Spinal cord (tissue), 10 donors: ENCODE measurements around the gene AADACL3. TPM values are rescaled to one million over a fixed set of nuclear protein-coding genes. Genes with fewer than 3 reads are reported as not detected.

Experiments used
- DNase-seq, 6 donors: peaks; one replicate each; pipeline versions ENCODE4 v3.0.0 to v3.0.0-alpha.2; 2013 to 2015; ENCODE audit warnings: low spot score in 6 of 6, low read depth in 4 of 6
- H3K27ac ChIP-seq: one replicate; pipeline ENCODE4 v1.5.1; 2013; ENCODE audit warnings: low read depth, low read length, control low read depth
- H3K27me3 ChIP-seq: one replicate; pipeline ENCODE4 v1.6.1; 2013; ENCODE audit warnings: low read length; ENCODE audit not compliant: control insufficient read depth, insufficient read depth
- H3K36me3 ChIP-seq: one replicate; pipeline ENCODE4 v1.6.1; 2013; ENCODE audit warnings: low read length; ENCODE audit not compliant: control insufficient read depth, insufficient read depth
- H3K4me1 ChIP-seq: one replicate; pipeline ENCODE4 v1.6.1; 2013; ENCODE audit warnings: low read length; ENCODE audit not compliant: control insufficient read depth, insufficient read depth
- H3K4me3 ChIP-seq: one replicate; pipeline ENCODE4 v1.5.1; 2013; ENCODE audit warnings: low read depth, low read length, control low read depth
- H3K9me3 ChIP-seq: one replicate; pipeline ENCODE4 v1.6.1; 2013; ENCODE audit warnings: low read length; ENCODE audit not compliant: control insufficient read depth, insufficient read depth
- WGBS: methylation state at CpG from one replicate; pipeline ENCODE4 v1.1.5; 2013; ENCODE audit warnings: missing lambda C conversion rate; ENCODE audit not compliant: insufficient coverage; 5-methylcytosine and 5-hydroxymethylcytosine counted together
- polyA plus RNA-seq, 2 donors: library from polyadenylated mRNA; unstranded; fragments of 120-200 nt; gene quantifications; one replicate each; pipeline ENCODE4 v1.2.1, GENCODE V29; 2013; ENCODE audit not compliant: insufficient read length in 2 of 2
- total RNA-seq, 2 donors: library from RNA; depleted of rRNA in 1 of 2; stranded (reverse); fragments of 120-200 nt in 1 of 2; fragments of >200 nt in 1 of 2; gene quantifications; one replicate each; pipeline versions ENCODE4 v1.2.3 to v1.2.4, GENCODE V29; 2013 to 2014
- donor health status: healthy.

Gene AADACL3
- total and polyA plus RNA-seq, 4 donors, result not detected

DNA sequence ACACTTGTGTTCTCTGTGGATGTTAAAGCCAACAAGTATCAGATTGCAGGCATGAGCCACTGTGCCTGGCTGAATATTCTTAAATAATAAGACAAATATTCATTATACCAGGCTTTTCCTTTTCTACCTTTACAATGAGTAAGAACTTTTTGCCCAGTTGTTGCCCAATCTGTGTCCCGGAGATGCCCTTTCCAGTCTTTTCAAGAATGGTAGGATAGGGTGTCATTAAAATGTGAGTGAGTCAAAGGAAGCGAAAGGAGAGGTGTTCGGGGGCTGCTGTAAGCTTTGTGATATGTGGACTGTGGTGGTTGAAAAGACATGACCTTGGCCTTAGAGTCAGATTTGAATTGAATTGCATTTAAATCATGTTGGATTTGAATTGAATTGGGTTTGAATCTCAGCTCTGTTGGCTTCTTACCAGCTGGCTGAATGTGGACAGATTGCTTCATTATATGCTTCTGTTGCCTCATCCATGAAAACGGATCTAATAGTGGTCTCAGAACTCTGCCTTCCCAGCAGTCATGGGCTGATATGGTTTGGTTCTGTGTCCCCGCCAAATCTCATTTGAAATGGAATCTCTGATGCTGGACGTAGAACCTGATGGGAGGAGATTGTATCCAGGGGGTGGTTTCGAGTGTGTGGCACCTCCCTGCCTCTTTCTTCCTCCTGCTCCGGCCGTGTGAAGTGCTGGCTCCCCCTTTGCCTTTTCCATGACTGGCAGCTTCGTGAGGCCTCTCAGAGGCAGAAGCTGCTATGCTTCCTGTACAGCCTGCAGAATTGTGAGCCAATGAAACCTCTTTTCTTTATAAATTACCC lies 22.7 kb upstream of the AADACL3 start:
- WGBS, result 55% methylated on average over 10 of the region's 10 CpGs
- peak in 2 of 6 donors; percentile 28 to 41 for DNase-seq
- H3K27ac ChIP-seq, result no peak overlapping the region
- no peaks in the 10 kb centered on the region for H3K27me3 ChIP-seq
- H3K4me1 ChIP-seq, result no peaks in the 10 kb centered on the region
- H3K4me3 ChIP-seq, result no peak overlapping the region
- no peaks in the 10 kb centered on the region for H3K9me3 ChIP-seq
- no peaks in the 10 kb centered on the region for H3K36me3 ChIP-seq

DNA sequence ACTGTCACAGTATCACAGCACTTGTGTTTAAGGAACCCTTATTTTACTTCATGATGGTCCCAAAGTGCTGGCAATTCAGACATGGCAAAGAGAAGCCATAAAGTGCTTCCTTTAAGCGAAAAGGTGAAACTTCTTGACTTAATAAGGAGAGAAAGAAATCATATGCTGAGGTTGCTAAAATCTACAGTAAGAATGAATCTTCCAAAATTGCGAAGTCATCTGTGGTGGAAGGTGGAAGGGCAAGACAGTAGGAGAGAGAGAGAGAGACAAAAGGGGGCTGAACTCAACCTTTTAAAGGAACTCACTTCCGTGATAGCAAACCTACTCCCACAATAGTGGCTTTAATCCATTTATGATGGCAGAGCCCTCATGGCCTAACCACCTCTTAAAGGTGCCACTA lies 19.3 kb upstream of the AADACL3 start:
- H3K36me3 ChIP-seq, result no peaks in the 10 kb centered on the region
- DNase-seq, result no peak
- no CpG with 5 or more reads among the region's 3 CpGs for WGBS
- H3K4me1 ChIP-seq, result no peaks in the 10 kb centered on the region
- no peak overlapping the region for H3K4me3 ChIP-seq
- no peak overlapping the region for H3K27ac ChIP-seq
- H3K9me3 ChIP-seq, result peaks cover 1% of the 10 kb centered on the region
- no peaks in the 10 kb centered on the region for H3K27me3 ChIP-seq

DNA sequence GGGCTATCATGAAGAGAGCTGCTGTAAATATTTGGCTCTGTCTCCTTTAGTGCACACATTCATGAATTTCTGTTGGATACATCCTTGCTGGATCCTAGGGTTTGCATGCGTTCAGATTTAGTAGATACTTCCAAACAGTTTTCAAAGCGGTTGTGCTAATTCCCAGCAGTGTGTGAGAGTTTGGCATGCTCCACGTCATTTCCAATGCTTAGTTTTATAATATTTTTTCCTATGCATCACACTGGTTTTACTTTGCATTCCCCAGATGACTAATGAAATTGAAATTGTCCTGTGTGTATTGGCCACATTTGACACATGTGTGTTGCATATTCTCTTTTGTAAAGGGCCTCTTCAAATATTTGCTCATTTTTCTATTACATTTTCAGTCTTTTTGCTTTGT lies 18.5 kb upstream of the AADACL3 start:
- H3K27me3 ChIP-seq, result no peaks in the 10 kb centered on the region
- no peaks in the 10 kb centered on the region for H3K4me1 ChIP-seq
- peaks cover 1% of the 10 kb centered on the region for H3K9me3 ChIP-seq
- WGBS, result no CpG with 5 or more reads among the region's 3 CpGs
- H3K36me3 ChIP-seq, result no peaks in the 10 kb centered on the region
- no peak overlapping the region for H3K4me3 ChIP-seq
- no peak overlapping the region for H3K27ac ChIP-seq
- peak in 1 of 6 donors; percentile 13 for DNase-seq

DNA sequence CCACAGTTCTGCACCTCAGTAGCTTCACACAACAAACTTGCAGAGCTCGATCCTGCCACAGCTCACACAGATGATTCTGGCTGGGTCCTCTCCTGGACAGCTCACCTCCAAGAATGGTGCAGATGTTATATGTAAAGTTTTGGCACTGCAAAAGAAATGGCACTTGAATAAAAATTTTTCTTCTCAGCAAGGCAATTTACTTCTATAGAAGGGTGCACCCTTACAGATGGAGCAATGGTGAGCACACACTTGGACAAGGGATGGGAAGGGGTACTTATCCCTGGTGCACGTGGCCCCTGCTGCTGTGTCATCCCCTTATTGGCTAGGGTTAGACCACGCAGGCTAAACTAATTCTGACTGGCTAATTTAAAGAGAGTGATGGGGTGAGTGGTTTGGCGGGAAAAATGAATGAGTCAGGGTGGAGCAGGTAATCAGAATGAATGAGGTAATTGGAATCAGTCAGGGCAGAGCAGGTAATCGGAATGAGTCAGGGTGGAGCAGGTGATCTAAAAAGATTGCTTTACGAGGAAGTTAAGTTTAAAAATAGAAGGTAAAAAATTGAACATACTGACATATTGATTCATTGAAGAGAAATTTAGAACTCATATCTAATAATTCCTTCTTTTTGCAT lies 12.0 kb upstream of the AADACL3 start:
- peaks cover under 1% of the 10 kb centered on the region for H3K9me3 ChIP-seq
- H3K4me1 ChIP-seq, result no peaks in the 10 kb centered on the region
- H3K4me3 ChIP-seq, result no peak overlapping the region
- no peak for DNase-seq
- H3K36me3 ChIP-seq, result no peaks in the 10 kb centered on the region
- H3K27ac ChIP-seq, result no peak overlapping the region
- H3K27me3 ChIP-seq, result no peaks in the 10 kb centered on the region
- WGBS, result 71% methylated on average over 3 of the region's 6 CpGs

DNA sequence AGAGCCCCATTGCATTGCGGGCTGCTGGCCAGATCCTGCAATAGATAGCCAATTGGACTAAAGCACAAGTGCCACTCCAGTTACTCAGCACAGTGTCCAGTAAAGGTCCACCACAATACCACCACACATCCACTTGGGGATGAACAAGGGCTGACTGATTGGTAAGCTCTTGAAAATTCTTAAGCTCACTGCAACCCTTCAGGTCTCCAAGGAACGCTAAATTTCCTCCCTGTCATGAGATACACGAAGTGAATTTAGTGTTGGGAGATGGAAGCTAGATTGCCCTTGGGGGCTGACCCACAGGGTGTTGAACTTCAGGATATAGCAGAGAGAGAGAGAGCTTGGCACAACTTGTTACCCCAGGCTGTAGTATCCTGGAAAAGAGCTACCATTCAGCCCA lies 9.8 kb upstream of the AADACL3 start:
- no peak for DNase-seq
- Histone ChIP-seq H3K36me3 (no peaks in the 10 kb centered on the region), H3K27me3 (no peaks in the 10 kb centered on the region), H3K27ac (no peak overlapping the region), H3K4me1 (no peaks in the 10 kb centered on the region), H3K4me3 (no peak overlapping the region), H3K9me3 (no peaks in the 10 kb centered on the region)
- 73% methylated on average over 3 of the region's 3 CpGs for WGBS

DNA sequence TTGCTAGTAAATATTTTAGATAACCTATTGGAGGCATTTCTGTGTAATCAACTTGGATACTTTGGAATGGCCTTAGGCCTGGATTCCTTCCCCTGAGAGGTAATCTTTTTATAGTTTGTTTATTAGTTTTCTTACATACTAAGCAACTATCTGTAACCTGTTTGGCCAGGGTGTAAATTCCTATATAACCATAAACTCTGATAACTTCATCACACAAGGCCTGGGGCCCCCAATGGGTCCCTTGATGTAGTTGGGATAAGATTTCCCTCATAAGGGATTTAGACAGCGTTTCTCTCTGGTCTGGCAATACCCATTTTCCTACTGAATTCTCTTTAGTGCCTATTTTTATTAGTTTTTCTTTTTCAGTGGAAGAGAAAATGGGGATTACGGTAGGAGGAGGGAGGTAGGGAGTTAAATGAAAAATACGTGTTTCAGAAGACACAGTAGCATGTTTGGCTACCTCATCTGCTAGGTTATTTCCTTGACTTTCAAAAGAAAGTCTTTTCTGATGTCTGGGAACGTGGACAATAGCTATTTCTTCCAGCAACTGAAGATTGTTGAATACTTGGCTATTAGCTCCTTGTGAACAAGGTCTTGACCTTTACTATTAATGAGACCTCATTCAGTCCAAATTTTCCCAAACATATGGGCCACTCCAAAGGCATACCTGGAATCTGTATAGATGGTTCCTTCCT lies 7.4 kb upstream of the AADACL3 start:
- no peaks in the 10 kb centered on the region for H3K27me3 ChIP-seq
- no peaks in the 10 kb centered on the region for H3K36me3 ChIP-seq
- no peak for DNase-seq
- no peaks in the 10 kb centered on the region for H3K9me3 ChIP-seq
- no peak overlapping the region for H3K27ac ChIP-seq
- H3K4me1 ChIP-seq, result no peaks in the 10 kb centered on the region
- WGBS, result 83% methylated on average over 2 of the region's 4 CpGs
- H3K4me3 ChIP-seq, result no peak overlapping the region

DNA sequence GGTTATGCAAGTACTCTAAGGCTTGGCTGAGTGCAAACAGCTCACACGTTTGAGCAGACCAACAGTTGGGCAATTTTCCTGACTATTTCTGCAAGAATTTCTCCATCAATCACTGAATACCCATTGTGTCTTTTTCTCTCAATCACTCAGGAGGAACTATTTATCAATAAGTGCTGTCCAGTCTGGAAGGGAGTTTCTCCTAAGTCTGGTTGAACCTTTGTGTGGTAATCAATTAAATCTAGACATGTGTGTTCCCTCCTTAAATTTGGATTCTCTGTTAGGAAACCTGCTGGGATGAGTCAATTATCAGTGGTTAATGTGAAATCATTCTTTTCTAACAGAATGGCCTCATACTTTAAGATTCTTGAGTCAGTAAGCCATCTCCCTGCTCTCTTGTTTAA lies 6.8 kb upstream of the AADACL3 start:
- Histone ChIP-seq H3K4me3 (no peak overlapping the region), H3K9me3 (no peaks in the 10 kb centered on the region), H3K27ac (no peak overlapping the region), H3K36me3 (no peaks in the 10 kb centered on the region), H3K4me1 (no peaks in the 10 kb centered on the region), H3K27me3 (no peaks in the 10 kb centered on the region)
- no CpG with 5 or more reads among the region's 1 CpG for WGBS
- DNase-seq, result no peak

DNA sequence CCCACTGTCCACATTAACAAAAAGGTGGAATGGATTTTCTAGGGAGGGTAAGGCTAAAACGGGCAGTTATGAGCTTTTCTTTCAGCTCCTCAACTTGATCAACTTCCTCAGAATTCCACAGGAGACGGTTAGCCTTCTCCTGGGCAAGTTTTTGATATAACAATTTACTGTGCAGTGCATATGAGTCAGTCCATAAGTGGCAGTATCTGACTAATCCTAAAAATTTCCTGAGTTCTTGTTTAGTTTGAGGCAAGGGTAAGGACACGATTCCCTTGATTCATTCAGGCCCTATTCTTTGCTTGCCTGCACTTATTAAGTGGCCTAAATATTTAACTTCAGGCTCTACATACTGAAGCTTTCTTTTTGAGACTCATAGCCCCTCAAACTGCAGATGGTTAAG lies 6.2 kb upstream of the AADACL3 start:
- no CpG with 5 or more reads among the region's 3 CpGs for WGBS
- no peak overlapping the region for H3K27ac ChIP-seq
- no peaks in the 10 kb centered on the region for H3K36me3 ChIP-seq
- no peak for DNase-seq
- H3K4me3 ChIP-seq, result no peak overlapping the region
- no peaks in the 10 kb centered on the region for H3K9me3 ChIP-seq
- no peaks in the 10 kb centered on the region for H3K27me3 ChIP-seq
- H3K4me1 ChIP-seq, result no peaks in the 10 kb centered on the region

DNA sequence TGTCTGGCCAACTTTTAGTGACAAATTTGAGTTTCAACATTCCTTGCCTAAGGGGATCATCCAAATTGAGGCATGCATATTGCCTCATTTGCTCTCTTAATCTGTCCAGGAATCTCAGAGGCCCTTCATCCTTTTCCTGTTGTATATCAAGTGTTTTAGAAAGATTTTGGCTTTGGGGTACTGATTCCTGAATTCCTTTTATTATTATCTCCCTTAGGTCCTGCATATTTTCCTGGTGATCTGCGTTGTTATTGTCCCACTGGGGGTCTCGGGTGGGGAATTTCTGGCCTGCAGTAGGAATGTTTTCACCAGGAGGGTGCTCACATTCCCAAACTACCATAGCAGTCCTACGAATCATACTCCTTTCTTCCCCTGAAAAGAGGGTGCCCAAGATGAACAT lies 4.4 kb upstream of the AADACL3 start:
- no peaks in the 10 kb centered on the region for H3K9me3 ChIP-seq
- no peak overlapping the region for H3K27ac ChIP-seq
- no peaks in the 10 kb centered on the region for H3K36me3 ChIP-seq
- no peaks in the 10 kb centered on the region for H3K4me1 ChIP-seq
- H3K27me3 ChIP-seq, result no peaks in the 10 kb centered on the region
- no peak for DNase-seq
- no CpG with 5 or more reads among the region's 3 CpGs for WGBS
- H3K4me3 ChIP-seq, result no peak overlapping the region
